SKM-1 (cell line): Measurements from ENCODE around the gene SLC25A45.

Experiments
- DNase-seq: peaks from one replicate; lab custom pipeline; 2025; ENCODE audit not compliant: unreplicated experiment; lab: John Stamatoyannopoulos, UW

SLC25A45 gene

GRCh38 chr11:65389294-65389980 is 7.0 kb upstream of the SLC25A45 start:
- no peak for DNase-seq

DNA sequence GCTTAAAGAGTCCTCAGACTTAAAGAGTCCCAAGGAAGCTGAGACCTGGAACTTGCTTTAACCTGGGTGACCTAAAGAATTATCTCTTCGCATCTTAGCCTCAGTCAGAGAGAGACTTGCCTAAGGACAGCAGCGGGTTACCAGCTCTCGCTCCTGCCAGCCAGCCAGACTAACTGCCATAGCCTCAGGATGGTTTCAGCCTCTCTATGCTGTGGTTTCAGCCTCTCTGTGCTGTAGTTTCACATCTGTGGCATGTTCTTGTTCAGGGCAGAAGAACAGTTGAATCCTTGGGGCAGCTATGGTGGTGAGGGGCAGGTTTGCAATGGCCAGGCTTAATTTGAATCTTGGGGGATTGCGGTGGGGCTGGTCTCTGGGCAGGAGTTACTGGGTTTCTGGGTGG is 6.3 kb upstream of the SLC25A45 start:
- no peak for DNase-seq

GRCh38 chr11:65386307-65387140 is 4.1 kb upstream of the SLC25A45 start, which contains the start of gene FRMD8:
TSS of gene FRMD8 (plus strand) at chr11:65386637. CDS start at chr11:65387037, 400 bp downstream.
- DNase-seq: peak; percentile 54

GRCh38 chr11:65384301-65384889 is 1.9 kb upstream of the SLC25A45 start:
- no peak for DNase-seq

DNA sequence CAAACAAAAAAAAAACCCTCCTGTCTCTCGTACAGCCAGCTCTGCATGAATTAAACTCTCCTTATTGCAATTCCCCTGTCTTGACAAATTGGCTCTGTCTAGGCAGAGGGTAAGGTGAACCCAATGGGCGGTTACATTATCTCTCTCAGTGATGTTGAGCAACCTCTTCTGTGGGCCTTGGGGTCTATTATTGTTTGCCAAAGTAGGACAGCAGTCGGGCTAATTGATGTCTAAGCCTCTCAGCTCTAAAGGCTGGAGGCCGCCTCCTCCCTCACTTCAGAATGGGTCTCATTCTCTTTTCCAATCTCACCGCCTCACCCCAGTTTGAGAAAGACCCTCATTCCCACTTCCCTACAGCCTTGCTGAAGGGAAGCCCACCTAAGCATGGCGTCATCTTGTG is 1.3 kb upstream of the SLC25A45 start:
- DNase-seq: no peak

DNA sequence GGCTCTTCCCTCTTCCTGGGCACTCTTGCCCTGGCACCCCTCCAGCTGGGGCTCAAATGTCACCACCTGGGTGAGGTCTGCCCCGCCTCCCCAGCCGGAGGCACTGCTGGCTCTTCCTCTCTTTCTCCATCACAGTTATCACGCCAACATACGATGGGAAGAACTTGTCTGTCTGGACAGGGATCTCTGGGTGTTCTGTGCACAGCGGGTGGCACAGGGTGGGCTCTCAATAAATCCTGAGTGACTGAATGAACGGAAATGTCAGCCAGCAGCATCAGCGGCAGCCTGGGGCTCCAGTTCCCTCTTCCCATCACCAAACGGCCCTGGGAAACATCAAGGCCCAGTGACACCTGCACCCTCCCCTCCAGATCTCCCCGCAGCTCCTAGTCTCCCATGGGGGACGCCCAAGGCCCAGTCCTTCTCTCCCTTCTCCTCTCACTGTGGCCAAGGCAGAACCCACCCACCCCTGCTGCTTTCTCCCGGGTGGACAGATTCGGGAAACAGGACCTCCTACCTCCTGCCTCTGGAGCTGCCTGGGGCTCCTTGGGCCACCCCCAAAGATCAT is 440 bp upstream of the SLC25A45 start:
- DNase-seq: no peak

- peak; percentile 30 for DNase-seq
Observed at GRCh38 chr11:65381716-65382032, 772 bp downstream of the SLC25A45 start.

DNA sequence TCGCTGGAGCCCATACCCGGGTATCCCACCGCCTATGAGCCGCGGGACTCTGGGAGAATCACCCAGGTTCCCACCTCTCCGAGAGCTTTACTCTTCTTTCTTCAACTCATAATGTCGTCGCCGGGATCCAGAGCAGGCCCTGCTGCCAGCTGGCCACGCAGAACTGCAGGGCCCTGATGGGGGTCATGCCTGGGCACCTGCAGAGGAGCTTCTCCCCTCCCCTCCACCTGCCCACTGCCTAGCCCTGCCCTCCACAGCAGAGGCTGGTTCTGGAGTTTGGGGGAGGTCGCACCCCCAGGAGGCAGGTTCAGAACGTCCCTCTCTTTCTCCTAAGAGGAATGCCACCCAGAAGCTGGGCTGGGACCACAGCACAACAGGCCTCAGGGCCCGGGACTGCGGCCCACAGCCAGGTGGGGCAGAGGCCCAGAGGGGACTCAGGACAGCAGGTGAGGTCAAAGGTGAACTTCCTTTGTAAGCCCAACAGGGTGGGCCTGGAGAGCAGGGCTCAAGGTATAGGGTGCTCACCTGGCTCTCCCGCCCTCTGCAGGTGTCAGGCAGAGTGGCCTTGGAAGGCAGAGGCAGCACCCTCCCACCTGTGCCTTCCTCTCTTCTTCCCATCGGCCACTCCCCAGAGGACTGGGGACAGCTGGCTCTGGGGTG is 1.9 kb downstream of the SLC25A45 start:
- no peak for DNase-seq

DNA sequence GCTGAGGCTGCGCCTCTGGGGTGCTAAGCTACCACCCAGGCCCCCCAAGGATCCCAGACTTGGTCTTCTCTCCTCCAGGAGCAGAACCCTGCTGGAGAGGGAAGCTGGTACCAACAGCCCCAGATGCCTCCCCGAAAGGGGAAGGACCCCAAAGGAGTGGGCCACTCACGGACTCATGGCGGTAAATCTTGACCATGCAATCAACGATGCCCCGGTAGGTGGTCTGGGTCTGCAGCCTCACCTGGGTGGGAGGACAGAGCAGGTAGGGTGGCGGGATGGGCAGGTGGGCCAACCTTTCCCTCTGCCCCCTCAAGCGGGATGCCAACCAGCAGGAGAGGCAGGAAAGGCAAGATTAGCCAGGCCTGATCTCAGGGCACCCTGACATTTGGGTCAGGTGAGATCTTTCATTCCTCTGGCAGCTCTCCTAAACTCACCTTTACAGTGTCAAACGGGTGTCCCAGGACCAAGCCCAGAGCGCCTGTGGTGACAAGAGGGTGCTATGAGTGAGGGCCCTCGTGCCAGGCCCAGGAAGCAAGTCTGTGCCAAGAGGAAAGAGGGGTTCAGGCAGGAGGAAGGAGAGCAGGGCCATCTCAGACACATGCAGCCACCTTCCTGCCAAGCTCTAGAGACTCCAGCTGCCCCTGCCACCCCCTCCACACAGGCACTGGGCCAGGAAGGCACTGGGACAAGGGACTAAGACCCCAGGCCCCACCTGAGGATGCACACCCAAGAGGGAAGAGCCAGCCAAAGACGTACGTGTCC is 2.6 kb downstream of the SLC25A45 start:
- DNase-seq: no peak

DNA sequence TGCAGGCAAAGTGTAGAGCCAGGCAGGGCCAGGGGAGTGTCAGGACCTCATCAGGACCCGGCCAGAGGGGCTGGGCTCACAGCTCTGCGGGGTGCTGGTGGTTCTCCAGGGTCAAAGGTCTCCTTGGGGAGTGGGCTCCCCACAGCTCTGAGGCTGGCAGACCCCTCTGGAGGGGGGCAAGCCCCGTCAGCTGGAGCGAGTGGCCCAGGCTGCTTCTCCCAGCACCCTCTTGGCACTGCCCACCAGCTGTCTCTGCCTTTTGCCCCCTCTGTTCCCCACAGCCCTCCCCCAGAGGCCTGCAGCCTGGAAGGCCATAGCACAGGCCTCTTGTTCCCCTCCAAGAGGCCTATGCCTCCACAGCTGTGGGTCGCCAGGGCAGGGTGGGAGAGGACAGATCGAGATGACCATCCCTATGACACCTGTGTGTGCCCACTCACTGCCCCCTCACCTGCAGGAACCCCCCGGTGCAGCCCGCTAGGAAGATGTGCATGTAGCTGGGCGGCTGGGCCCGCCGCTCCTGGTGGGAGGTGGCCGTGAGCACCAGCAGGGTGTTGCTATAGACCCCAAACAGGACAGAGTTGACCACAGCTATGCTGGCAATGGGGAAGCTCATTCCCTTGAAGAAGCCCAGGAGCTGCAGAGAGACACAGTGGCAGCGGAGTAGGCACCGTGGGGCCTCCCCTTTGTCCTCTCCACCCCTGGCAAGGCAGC is 3.4 kb downstream of the SLC25A45 start:
- DNase-seq: no peak

DNA sequence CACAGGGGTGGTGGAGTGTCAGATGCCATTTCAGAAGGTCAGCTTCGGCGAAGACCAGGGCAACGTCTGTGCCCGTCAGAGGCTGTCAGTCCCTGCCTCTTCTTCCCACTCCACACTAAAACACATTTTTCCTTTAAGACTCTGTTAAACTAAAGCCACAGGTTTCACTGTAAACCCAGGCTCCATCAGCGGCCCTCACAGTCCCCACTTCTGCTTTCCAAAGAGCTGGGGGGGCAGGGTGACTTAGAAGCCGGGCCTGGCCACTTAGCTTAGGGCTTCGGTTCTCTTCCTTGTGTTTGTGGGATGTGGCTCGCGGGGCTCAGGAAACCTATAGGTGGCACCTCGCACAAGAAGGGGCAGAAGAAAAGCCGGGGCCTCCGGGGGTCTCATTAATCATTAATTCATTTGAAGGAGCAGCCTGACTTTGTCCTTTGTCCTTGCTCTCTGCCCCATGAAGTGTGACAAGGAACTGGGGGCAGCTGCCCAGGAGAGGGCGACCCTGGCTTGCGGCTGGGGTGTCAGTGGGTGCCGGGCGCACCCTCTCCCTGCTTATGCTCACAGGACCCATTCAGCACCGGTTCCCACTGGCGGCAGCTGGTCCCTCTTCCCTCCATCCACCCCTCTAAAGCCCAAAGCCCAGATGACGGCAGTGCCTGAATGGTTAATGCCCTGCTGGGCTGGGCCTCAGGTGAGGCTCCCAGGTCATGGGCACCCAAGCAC is 4.1 kb downstream of the SLC25A45 start:
- peak; percentile 45 for DNase-seq

DNA sequence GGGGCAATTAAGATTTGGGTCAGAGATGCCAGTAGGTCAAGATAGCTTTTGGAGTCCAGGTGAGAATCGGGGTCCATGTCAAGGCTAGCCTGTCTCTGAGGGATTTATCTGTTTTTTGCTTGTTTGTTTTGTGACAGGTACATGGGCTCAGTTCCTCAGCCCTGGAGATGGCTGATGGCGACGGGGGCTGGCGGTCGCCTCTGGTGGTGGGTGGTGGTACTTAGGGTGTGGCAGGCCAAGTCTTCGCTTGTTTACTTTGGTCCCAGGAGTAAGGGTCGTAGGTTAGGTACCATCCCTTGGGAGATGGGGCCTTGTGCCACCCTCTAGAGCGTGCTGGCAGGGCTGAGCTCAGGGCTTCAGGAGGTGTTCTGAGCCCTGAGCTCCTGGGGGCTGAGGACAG is 4.7 kb downstream of the SLC25A45 start:
- DNase-seq: no peak

GRCh38 chr11:65377036-65377435 is 5.4 kb downstream of the SLC25A45 start:
- DNase-seq: no peak

- no peak for DNase-seq
Observed at GRCh38 chr11:65376138-65376713, 6.2 kb downstream of the SLC25A45 start.

DNA sequence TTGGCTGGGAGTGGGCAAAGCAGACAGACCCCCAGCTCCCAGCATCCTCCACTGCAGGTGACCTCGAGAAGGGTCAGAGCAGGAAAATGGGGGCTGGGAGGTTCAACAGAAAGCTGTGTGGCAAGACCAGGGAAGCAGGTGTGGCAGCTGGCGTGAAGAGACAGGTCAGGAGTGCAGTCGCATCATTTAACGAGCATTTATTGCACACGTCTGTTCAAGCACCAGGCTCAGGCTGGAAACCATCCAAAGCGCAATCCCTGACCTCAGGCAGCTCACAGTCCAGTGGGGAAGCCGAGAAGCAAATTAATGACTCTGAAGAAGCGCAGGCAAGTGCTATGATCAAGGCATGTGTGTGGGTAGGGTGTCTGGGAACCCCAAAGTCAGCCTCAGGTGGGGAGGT is 7.4 kb downstream of the SLC25A45 start:
- no peak for DNase-seq

DNA sequence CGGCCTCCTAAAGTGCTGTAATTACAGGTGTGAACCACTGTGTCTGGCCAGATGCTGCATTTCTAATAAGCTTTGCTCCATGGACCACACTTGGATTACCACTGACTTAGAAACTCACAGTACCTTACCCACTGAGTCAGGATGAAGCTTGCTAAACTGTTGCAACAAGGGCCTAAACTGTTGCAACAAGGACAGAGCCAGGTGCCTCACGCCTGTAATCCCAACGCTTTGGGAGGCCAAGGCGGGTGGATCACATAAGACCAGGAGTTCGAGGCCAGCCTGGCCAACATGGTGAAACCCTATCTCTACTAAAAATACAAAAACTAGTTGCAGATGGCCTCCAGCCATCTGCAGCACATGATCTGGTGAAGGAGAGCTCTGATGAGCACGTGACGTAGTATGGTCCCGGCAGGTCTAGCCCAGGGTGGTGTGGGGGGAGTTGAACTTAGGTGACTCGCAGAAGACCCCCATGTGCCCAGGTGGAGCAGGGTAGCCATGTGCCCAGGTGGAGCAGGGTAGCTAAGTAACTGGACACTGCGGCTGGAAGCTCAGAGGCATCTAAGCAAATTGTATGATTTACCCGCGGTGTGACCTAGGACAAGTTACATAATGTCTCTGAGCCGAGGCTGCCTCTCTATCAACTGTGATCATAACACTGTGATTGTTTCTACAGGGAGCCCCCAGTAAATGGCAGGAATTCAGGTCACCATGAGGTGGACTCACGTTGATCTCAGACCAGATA is 8.4 kb downstream of the SLC25A45 start:
- no peak for DNase-seq

- no peak for DNase-seq
Observed at GRCh38 chr11:65370659-65371049, 11.8 kb downstream of the SLC25A45 start.

- DNase-seq: peak; percentile 64
Observed at GRCh38 chr11:65366340-65366773, 16.1 kb downstream of the SLC25A45 start.
